AG08395 (cell line): ENCODE measurements around the gene FASTKD2.
"Not testable (repeated sequence)": the region's sequence is repeated elsewhere in the genome, so short reads cannot be mapped to it uniquely, and the experiment has no call there.

ENCODE experiments used
- DNase-seq: peaks from one replicate; pipeline ENCODE4 v3.0.0; 2012; ENCODE audit warnings: mixed read lengths, low spot score

The FASTKD2 gene

GRCh38 chr2:206792645-206793044, 27.2 kb downstream of the FASTKD2 start:
- DNase-seq: no peak

- no peak for DNase-seq
Observed at GRCh38 chr2:206797376-206797775, 32.0 kb downstream of the FASTKD2 start.

- no peak for DNase-seq
Observed at GRCh38 chr2:206798000-206798399, 32.6 kb downstream of the FASTKD2 start.

GRCh38 chr2:206799083-206799482, 33.7 kb downstream of the FASTKD2 start:
- DNase-seq: peak; percentile 20

GRCh38 chr2:206800506-206801417, 35.4 kb downstream of the FASTKD2 start:
- DNase-seq: peak; percentile 78

- no peak for DNase-seq
Observed at GRCh38 chr2:206801418-206802189, 36.2 kb downstream of the FASTKD2 start.

- DNase-seq: no peak
Observed at GRCh38 chr2:206802654-206803514, 37.5 kb downstream of the FASTKD2 start.

GRCh38 chr2:206804326-206804725, 38.9 kb downstream of the FASTKD2 start:
- DNase-seq: no peak

- peak; percentile 24 for DNase-seq
Observed at GRCh38 chr2:206805887-206806607, 40.6 kb downstream of the FASTKD2 start.

- not testable (repeated sequence) for DNase-seq
Observed at GRCh38 chr2:206807624-206808023, 42.2 kb downstream of the FASTKD2 start.

GRCh38 chr2:206812471-206812870, 47.1 kb downstream of the FASTKD2 start:
- not testable (repeated sequence) for DNase-seq

- DNase-seq: no peak
Observed at GRCh38 chr2:206814498-206814897, 49.1 kb downstream of the FASTKD2 start.

GRCh38 chr2:206820807-206821206, 55.4 kb downstream of the FASTKD2 start:
- DNase-seq: no peak

- no peak for DNase-seq
Observed at GRCh38 chr2:206823178-206823577, 57.8 kb downstream of the FASTKD2 start.

- DNase-seq: peak; percentile 4
Observed at GRCh38 chr2:206824087-206824618, 58.7 kb downstream of the FASTKD2 start.

- DNase-seq: no peak
Observed at GRCh38 chr2:206824993-206825392, 59.6 kb downstream of the FASTKD2 start.

- no peak for DNase-seq
Observed at GRCh38 chr2:206831442-206831995, 66.1 kb downstream of the FASTKD2 start.

- DNase-seq: no peak
Observed at GRCh38 chr2:206832873-206833272, 67.5 kb downstream of the FASTKD2 start.

GRCh38 chr2:206833291-206833690, 67.9 kb downstream of the FASTKD2 start:
- DNase-seq: no peak

- no peak for DNase-seq
Observed at GRCh38 chr2:206836722-206837121, 71.3 kb downstream of the FASTKD2 start.

GRCh38 chr2:206837775-206838174, 72.4 kb downstream of the FASTKD2 start:
- no peak for DNase-seq
